GM21576 (cell line): ENCODE results near the gene GYS1.
"Not testable (repeated sequence)": the region's sequence is repeated elsewhere in the genome, so short reads cannot be mapped to it uniquely, and the experiment has no call there.

Experiments used
- ATAC-seq: cut with Tn5 transposase; IDR thresholded peaks from one replicate; pipeline ENCODE4 v1.9.1; 2021; ENCODE audit warnings: mild to moderate bottlenecking, moderate library complexity; ENCODE audit not compliant: unreplicated experiment

Gene GYS1

DNA sequence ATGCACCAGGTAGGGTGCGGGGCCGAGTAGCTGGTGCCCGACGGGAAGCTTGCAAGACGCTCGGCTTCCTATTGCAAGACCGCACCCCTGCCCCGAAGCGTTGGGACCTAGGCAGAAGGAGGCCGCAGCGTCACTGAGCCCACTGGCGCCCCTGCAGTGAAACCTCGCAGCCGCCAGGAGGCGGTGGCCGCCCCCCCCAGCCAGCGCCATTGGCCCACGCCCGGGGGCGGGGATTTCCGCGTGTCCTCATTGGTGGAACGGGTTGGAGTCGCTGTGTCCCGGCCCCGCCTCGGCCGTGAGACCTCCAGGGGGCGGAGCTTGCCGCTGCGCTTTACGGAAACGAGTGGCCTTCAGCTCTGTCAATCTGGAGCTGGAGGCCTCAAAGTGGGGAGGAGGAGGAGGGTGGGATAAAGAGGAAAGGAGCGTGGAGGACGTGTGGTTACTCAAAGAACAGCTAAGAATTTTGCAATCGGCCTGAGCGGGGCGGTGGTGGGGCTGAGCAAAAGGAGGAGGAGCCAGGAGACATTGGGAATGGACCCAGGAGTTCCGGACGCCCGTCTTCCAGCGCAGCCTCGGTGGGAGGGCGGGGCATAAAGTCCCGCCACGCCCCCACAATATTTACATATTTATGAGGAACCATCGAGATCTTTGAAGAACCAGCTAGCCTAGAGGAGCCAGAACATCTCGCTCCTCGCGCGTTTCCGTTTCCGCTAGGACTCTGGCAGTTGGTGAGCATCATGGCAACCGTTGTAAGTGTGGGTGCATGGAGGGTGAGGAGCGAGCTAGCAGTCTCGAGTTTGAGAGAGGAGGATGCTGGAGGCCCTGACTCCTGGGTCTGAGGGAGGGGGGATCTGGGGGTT lies at the start of gene GYS1, which contains the start of gene RUVBL2:
Gene GYS1, minus strand, starts transcription at position 135 of the 860 bp plus-strand sequence. CDS start 197 bp downstream, outside the sequence.
Gene RUVBL2, plus strand, starts transcription at position 713 of the 860 bp plus-strand sequence. Its CDS starts 25 bp downstream, at position 738.
- ATAC-seq: peak; percentile 87

DNA sequence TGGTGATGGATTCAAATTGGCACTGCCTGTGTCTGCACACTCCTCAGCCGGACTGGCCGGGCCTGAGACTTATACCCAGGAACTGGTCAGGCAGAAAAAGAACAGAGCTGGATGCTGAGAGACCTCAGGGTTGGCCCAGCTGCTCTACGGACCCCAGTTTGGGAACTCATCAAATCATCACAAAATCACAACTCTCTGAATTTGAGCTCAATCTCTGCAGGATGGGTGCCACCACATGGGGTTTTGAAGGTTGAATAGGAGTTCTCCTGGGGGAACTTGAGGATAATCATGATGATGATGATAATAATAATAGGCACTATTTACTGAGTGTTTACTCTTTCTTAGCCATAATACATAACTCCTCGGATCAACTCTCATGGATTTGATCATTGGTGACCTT lies 49.6 kb upstream of the GYS1 start:
- ATAC-seq: not testable (repeated sequence)

DNA sequence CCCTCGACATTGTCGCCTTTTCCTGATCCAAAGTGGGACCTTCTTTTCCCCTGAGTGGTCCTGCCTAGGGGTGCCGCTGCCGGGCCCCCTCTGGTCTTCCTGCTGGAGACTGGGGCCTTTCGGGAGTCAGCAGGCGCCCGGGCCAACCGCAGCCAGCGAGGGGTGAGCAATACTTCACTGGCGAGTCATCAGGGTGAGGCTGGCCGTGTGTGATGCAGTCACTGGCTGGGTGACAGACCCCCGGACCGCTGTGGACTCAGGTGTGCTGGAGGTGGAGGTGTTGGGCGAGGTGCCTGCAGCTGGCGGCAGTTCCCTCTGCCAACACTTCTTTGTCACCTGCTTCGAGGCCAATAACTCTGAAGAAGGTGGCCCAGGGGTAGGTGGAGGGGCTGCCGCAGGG lies 49.1 kb upstream of the GYS1 start:
- no peak for ATAC-seq

DNA sequence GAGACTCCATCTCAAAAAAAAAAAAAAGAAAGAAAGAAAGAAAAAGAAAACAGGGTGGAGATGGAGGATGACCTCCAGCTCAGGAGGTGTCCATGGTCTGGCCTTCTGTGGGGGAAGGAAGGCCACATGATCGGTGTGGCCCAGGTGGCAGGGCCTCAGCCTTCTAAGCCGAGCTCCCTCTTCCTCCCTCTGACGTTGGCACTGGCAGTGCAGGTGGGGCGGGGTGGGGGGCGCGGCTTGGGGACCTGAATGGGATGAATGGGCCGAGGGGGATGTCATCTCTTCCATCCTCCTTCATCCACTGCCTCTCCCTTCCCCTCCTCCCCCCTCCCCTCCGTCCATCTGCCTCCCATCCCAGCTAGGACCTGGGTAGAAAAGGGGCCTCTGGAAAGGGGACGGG lies 46.6 kb upstream of the GYS1 start:
- not testable (repeated sequence) for ATAC-seq

DNA sequence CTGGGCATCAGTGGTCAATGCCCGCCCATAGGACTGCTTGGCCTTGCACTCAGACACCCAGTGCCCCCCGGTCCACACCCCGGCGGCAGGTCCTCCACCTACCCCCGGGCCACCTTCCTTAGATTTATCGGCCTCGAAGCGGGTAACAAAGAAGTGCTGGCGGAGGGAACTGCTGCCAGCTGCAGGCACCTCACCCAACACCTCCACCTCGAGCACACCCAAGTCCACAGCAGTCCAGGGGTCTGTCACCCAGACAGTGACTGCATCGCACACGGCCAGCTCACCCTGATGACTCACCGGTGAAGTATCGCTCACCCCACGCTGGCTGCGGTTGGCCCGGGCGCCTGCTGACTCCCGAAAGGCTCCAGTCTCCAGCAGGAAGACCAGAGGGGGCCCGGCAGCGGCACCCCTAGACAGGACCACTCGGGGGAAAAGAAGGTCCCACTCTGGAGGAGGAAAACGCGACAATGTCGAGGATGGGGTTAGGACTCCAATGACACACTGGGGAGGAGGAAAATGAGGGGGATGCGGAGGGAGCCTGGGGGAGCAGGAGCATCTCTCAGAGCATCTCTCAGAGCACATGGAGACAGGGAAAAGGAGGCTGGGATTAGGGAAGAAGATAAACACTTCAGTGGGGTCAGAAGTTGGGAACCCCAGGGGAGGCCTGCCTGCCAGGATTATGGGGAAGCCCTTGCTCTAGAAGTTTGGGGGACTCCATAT lies 45.6 kb upstream of the GYS1 start:
- not testable (repeated sequence) for ATAC-seq

DNA sequence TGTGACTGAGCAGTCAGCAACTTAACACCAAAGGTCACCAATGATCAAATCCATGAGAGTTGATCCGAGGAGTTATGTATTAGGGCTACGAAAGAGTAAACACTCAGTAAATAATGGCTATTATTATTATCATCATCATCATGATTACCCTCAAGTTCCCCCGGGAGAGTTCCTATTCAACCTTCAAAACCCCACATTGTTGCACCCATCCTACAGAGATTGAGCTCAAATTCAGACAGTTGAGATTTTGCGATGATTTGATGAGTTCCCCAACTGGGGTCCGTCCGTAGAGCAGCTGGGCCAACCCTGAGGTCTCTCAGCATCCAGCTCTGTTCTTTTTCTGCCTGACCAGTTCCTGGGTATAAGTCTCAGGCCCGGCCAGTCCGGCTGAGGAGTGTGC lies 45.0 kb upstream of the GYS1 start:
- not testable (repeated sequence) for ATAC-seq

DNA sequence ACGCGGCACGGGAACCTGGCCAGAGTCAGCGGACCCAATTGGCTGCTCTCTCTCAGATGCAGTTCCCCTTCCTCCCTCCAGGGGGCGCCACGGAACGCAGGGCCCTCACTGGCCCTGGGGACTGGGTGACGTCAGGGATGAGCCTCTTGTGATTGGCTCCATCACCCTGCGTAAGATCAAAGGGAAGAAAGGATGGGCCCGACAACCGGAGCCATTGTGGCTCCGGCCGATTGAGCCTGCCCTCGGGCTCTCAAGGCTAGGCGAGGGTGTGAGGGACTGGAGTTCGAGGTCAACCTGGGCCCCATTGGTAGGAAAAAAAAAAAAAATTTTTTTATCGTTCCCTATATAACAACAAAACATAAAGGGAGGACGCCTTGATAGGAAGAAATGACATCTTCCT lies 43.7 kb upstream of the GYS1 start, which contains the start of gene CGB1:
Gene CGB1, minus strand, starts transcription at position 81 of the 400 bp plus-strand sequence. CDS start 184 bp downstream, outside the sequence.
- ATAC-seq: not testable (repeated sequence)

DNA sequence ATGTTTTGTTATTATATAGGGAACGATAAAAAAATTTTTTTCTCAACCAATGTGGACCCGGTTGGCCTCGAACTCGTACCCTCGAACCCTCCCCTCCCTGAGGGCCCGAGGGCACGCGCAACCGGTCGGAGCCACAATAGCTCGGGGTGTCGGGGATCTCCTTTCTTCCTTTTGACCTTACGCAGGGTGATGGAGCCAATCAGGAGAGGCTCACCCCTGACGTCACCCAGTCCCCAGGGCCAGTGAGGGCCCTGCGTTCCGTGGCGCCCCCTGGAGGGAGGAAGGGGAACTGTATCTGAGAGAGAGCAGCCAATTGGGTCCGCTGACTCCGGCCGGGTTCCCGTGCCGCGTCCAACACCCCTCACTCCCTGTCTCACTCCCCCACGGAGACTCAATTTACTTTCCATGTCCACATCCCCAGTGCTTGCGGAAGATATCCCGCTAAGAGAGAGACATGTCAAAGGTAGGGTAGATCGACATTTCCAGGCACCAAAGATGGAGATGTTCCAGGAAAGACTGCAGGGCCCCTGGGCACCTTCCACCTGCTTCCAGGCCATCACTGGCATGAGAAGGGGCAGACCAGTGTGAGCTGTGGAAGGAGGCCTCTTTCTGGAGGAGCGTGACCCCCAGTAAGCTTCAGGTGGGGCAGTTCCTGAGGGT lies 38.7 kb upstream of the GYS1 start, which contains the start of gene CGB2:
Gene CGB2, plus strand, starts transcription at position 249 of the 660 bp plus-strand sequence. Its CDS starts 206 bp downstream, at position 455.
- not testable (repeated sequence) for ATAC-seq

DNA sequence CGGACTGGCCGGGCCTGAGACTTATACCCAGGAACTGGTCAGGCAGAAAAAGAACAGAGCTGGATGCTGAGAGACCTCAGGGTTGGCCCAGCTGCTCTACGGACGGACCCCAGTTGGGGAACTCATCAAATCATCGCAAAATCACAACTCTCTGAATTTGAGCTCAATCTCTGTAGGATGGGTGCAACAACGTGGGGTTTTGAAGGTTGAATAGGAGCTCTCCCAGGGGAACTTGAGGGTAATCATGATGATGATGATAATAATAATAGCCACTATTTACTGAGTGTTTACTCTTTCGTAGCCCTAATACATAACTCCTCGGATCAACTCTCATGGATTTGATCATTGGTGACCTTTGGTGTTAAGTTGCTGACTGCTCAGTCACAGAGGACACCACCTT lies 37.2 kb upstream of the GYS1 start:
- not testable (repeated sequence) for ATAC-seq

DNA sequence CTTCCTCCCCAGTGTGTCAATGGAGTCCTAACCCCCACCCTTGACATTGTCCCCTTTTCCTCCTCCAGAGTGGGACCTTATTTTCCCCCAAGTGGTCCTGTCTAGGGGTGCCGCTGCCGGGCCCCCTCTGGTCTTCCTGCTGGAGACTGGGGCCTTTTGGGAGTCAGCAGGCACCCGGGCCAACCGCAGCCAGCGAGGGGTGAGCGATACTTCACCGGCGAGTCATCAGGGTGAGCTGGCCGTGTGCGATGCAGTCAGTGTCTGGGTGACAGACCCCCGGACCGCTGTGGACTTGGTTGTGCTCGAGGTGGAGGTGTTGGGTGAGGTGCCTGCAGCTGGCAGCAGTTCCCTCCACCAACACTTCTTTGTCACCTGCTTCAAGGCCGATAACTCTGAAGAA lies 36.6 kb upstream of the GYS1 start:
- ATAC-seq: not testable (repeated sequence)

DNA sequence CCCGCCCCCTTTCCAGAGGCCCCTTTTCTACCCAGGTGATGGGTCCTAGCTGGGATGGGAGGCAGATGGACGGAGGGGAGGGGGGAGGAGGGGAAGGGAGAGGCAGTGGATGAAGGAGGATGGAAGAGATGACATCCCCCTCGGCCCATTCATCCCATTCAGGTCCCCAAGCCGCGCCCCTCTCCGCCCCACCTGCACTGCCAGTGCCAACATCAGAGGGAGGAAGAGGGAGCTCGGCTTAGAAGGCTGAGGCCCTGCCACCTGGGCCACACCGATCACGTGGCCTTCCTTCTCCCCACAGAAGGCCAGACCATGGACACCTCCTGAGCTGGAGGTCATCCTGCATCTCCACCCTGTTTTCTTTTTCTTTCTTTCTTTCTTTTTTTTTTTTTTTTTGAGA lies 35.6 kb upstream of the GYS1 start:
- not testable (repeated sequence) for ATAC-seq

DNA sequence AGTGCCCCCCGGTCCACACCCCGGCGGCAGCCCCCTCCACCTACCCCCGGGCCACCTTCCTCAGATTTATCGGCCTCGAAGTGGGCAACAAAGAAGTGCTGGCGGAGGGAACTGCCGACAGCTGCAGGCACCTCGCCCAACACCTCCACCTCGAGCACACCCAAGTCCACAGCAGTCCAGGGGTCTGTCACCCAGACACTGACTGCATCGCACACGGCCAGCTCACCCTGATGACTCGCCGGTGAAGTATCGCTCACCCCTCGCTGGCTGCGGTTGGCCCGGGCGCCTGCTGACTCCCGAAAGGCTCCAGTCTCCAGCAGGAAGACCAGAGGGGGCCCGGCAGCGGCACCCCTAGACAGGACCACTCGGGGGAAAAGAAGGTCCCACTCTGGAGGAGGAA lies 32.5 kb upstream of the GYS1 start:
- ATAC-seq: not testable (repeated sequence)

DNA sequence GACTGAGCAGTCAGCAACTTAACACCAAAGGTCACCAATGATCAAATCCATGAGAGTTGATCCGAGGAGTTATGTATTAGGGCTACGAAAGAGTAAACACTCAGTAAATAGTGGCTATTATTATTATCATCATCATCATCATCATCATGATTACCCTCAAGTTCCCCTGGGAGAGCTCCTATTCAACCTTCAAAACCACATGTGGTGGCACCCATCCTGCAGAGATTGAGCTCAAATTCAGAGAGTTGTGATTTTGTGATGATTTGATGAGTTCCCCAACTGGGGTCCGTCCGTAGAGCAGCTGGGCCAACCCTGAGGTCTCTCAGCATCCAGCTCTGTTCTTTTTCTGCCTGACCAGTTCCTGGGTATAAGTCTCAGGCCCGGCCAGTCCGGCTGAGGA lies 32.0 kb upstream of the GYS1 start:
- ATAC-seq: not testable (repeated sequence)

DNA sequence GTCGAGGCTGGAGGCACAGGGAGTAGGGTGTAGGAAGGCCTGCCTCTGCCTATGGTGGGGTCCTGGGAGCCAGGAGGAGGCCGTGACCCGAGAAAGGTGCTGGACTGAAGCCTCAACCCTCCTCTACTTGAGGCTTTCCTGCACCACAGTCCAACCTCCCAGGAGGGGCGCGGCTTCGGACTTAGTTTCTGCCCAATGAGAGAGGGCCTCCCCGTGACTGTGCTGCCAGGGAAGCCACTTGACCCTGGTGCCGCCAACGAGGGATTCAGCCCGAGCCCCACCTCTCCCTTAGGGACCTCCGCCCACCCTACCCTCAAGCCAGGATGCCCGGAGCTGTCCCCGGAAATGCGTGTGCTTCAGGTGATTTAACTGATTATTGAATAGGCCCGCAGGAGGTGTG lies 31.1 kb upstream of the GYS1 start, which contains the start of gene CGB3:
Gene CGB3, minus strand, starts transcription at position 101 of the 400 bp plus-strand sequence. CDS start 362 bp downstream, outside the sequence.
- not testable (repeated sequence) for ATAC-seq

DNA sequence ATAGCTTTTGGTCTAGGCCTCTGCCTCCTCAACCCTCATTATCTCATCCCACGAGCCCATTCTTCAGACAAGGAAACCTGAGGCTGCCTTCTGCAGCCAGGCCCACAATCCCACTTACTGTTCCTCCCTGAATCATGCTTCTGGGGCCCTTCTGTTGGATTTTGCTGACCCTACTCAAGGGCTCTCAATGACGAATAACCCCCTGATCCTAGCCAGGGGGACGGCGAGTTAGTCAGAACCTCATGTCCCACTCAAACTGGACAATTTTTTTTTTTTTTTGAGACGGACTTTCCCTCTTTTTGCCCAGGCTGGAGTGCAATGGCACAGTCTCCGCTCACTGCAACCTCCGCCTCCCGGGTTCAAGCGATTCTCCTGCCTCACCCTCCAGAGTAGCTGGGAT lies 29.0 kb upstream of the GYS1 start:
- ATAC-seq: no peak

DNA sequence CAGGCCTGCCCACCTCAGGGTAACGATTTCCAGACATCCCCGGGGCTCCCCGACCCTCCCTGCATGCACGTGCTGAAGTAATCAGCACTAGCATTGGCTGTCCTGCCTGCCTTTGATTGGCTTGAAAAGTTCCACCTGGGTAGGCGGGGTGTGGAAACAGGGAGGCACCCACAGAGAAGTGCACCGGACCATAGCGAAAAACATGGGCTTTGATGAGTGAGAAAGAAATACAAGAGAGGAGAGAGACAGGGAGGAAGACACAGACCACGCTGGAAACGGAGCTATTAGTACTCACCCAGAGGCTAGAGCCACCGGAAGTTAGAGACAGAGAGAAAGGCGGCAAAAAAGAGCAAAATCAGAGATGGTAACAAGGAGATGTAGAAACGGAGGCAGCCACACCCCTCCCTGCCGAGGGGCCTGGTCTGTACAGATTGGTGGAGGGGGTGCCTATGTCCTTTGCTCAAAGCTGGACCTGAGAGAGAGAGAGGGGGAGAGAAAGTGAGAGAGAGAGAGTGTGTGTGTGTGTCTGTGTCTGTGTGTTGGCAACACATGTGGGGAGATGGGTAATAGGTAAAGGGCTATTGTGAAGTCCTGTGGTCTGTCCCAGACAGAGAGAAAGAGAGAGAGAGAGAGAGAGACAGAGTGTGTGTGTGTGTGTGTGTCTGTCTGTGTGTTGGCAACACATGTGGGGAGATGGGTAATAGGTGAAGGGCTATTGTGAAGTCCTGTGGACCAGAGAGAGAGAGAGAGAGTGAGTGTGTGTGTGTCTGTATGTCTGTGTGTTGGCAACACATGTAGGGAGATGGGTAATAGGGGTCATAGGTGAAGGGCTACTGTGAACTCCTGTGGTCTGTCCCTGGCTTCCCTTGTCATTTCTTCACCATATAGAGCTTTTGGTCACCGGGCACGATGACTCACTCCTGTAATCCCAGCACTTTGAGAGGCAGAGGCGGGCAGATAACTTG lies 28.1 kb upstream of the GYS1 start:
- no peak for ATAC-seq

DNA sequence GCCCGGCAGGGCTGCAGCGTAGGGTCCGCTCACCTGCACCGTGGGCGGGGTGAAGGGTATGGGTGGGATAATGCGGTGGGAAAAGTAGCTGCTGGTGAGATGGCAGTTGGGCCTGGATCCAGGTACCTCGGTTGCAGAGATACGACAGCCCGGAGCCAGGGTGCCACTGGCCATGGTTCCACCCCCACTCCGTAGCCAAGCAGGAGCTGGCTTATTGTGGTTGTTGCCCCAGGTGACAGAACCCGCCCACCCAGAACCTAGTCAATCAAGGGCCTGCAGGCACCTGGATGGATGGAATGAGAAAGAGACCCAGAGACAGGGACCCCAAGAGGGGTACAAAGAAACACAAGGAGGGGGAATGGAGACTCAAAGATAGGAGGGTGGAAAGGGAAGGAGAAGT lies 27.2 kb upstream of the GYS1 start:
- ATAC-seq: no peak

DNA sequence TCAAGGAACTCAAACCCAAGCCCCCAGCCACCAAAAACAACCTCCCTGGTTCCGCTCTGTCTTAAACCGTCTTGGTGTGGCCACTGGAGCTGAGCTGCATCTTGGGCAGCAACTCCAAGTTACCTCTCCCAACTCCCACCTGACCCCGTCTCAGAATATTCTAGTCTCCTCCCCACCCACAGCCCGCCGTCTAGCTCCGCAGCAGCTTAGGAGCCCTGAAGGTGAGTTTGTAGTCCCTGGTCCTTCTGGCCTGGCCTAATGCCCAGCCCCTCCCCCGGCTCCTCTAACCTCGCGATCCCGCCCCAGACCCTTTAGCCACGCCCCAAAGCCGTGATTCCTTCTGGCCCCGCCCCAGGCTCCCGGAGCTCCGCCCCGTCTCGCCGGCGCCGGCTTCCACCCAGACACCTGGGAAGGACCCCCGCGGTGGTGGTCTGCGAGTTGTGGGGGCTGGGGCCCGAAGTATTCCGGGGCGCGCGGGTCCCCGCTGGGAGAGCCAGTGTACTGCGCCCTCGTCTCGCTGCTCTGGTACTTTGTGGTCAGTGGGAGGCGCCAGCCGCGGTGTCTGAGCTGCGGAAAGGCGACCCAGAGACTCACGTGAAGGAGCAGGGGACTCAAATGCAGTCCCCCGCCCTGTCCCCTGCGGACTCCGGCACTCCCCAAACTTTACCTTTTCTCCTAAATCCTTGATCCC lies 26.3 kb upstream of the GYS1 start:
- no peak for ATAC-seq
